HG03159 (cell line): ENCODE data around the gene MYO18A.
"Not testable (repeated sequence)": the region's sequence is repeated elsewhere in the genome, so short reads cannot be mapped to it uniquely, and the experiment has no call there.

ENCODE experiments used
- ATAC-seq: cut with Tn5 transposase; IDR thresholded peaks from one replicate; pipeline ENCODE4 v1.9.1; 2021; ENCODE audit warnings: mild to moderate bottlenecking, moderate library complexity; ENCODE audit not compliant: unreplicated experiment

The MYO18A gene

GRCh38 chr17:29195465-29196081, 15.4 kb upstream of the MYO18A start:
- ATAC-seq: no peak

- no peak for ATAC-seq
These were observed 14.5 kb upstream of the MYO18A start for GRCh38 chr17:29194669-29195068.

GRCh38 chr17:29193146-29193545, 12.9 kb upstream of the MYO18A start:
- no peak for ATAC-seq

- no peak for ATAC-seq
These were observed 10.5 kb upstream of the MYO18A start for GRCh38 chr17:29190592-29191207.

- ATAC-seq: no peak
These were observed 9.8 kb upstream of the MYO18A start for GRCh38 chr17:29190039-29190438.

DNA sequence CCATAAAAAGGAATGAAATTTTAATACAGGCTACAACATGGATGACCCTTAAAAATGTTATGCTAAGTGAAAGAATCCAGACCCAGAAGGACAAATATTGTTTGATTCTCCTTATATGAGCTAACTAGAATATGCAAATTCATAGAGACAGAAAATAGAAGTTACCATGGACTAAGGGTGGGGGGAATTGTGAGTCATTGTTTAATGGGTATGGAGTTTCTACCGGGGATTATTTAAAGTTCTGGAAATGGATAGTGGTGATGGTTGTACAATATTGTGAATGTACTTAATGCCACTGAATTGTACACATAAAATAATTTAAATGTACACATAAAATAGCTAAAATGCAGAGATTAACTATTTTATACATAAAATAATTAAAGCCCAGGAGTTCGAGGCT, 9.2 kb upstream of the MYO18A start:
- ATAC-seq: no peak

DNA sequence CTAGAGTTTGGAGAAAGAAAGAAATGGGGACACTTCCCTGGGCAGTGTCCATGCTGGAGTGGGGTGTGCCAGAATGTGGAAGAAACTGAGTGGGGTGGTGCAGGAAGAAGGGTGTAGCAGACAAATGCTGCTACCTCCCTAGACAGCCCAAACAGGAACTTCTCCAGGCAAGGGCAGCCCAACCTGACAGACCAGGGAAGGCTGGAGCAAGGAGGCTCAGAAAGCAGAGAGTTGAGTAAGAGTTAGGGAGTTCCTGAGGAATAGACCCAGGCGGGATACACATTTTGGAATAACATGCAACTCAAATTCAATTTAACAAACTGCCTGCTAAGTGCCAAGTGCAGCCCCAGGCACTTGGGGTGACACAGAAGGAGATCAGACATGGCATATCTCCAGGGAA, 1.0 kb upstream of the MYO18A start:
- ATAC-seq: no peak

DNA sequence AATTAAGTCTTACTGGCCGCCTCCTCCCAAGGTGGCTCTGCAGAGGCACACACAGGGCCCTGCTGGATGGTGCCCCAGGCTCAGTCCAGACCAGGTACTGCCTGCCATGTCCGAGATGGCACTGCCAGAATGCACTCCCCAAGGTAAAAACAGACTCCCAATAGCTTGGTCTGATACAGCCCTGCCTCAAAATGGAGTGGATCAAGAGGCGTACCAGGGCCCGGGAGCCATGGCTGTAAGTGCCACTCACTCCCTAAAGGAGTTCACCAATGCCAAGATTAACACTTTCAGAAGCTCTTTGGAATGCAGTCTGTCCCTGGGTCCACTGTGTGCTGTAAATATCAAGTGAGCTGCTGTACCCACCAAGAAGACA, 576 bp upstream of the MYO18A start:
- no peak for ATAC-seq

GRCh38 chr17:29179232-29180033, 765 bp downstream of the MYO18A start:
- ATAC-seq: no peak

DNA sequence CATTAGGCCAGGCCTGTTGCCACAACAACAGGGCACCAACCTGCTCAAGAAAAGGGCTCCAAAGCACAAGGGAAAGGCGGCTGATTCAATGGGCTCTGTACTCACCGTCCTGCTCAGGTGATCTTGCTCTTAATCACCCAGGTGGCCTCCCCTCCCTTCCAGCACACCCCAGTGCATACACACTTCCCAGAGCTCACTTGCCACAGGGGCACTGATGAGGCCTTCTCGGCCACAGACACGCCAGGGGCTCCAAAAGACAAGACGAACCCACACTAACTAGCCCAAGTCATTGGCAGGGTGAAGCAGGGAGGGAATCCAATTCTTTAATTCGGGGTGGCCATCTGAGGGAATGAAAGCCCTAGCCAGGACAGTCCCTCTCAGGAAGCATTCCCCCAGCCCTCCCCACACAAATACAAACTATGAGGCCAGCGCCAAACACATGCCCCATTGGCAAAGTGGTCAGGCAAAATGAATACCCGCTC, 1.4 kb downstream of the MYO18A start:
- no peak for ATAC-seq

- ATAC-seq: no peak
These were observed 2.1 kb downstream of the MYO18A start for GRCh38 chr17:29177871-29178749.

DNA sequence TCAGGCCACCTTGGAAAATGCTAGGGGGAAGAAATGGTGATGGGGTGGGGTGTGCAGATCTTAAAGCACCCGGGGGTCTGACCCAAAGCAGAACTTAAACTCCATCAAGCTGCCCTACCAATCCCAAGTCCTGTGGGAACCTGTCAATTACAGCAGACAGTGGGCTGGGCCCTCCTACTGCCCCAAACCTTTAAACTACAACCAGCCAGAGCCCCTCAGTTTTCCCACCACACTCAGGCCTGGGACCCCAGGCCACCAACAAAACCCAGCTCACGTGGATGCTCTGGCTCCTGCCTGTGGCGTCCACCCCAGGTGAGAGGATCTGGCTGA, 2.7 kb downstream of the MYO18A start:
- ATAC-seq: no peak

DNA sequence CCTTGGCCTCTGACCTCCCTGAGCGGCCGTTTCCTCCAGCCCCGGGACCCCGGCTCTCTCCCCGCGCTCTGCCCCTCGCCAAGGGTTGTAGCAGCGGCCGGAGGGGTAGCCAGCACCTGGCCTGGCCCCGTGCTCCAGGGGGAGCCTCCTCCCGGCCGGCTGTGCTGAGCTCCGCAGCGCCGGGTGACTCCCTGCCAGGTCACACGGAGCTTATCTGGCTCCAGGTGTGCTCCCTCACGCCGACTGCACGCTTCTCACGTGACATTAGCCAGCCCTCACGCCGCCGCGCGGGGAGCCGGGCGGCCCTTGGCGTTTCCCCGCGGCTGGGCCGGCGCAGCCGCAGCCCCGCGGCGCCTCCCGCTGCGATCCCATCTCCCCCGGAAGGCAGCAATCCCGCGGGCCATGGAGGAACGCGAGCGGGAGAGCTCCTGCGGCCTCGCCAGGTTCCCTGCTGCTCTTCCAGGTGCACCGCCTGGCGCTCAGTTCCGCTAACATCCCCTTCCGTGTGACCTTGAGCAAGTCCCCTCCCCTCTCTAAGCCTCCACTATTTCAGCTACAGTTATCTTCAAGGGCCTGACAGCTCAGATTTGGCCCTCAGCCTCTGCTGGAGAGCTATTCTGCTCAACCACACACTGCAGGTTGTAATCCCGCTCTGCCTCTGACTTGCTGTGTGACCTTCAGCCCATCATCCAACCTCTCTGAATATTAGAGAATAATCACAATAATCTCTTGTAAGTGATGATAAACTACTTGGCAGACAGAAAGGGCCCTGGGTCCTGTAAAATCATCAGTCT, 3.4 kb downstream of the MYO18A start:
- peak; percentile 46 for ATAC-seq

DNA sequence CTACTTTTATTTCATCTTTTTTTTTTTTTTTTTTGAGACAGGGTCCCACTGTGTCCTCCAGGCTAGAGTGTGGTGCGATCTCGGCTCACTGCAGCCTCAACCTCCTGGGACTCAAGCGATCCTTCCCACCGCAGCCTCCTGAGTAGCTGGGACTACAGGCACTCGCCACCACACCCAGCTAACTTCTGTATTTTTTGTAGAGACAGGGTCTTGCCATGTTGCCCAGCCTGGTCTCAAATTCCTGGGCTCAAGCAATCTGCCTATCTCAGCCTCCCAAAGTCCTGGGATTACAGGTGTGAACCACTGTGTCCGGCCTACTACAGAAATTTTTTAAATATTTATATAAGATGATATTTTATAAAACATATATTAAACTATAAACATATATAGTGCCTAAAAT, 4.8 kb downstream of the MYO18A start:
- ATAC-seq: no peak

DNA sequence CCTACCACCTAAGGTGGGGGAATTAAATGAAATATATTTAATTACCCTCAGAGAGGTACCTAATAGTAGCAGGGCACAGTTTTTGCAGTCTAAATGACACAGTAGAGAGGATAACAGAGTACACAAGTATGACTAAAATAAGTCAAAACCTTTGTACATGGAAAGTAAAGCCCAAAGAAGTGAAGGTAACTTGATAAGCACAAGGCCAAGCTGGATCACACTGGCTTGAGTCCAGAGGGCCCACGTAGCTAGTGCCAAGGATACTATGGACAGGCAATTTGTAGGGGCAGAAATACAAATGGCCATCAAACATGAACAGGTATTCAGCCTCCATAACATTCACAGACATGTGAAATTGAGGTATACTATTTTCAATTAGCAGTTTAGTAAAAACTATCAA, 7.6 kb downstream of the MYO18A start:
- ATAC-seq: no peak

DNA sequence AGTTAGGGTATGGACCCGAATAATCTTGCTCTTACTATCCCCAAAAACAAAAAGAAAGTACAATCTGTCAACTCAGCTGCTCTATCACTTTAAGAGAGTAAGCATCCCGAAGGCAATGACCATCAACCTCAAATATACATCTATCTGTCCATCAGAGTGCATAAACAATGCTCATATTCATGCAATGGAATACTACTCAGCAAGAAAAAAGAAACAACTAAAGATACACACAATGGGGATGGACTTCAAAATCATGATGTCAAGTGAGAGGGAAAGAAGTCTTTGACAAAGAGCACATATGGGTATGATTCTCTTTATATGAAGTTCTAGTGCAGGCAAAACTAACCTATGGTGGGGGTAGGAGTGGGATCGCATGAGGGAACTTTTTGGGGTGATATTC, 9.5 kb downstream of the MYO18A start:
- no peak for ATAC-seq

DNA sequence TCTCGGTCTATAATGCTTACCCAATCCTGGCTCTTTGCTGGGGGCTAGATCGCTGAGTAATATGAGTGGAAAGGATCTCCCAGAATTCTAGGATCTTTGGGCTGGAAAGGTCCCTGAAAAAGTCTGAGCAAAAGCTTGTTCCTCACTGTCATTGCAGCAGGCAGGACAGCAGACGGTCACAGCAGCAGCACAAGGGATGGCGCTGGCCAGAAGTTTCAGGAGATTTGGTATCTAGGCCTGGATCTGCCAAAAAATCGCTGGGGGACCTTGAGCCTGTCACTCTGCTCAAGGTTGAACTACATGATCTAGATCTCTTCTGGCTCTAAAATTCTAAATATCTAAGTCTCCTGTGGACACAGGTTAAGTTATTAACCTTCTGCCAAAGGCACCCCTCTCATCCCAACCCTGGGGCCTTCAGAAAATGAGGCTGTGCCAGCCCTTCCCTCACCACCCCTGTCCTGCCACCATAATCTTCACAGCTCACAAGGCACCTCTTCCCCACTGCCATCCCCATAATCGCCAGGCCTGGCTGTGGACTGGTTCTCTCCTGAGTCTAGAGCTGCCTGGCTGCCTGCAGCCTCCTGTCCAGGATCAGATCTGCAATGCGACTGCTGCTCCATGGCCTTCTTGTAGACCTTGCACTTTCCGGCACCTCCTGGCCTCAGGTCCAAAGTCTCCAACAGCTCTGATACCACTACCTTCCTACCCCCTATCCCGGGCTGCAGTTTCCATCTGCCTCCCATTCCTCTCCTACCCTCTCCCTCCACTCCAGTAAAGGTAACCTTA, 10.2 kb downstream of the MYO18A start:
- no peak for ATAC-seq

DNA sequence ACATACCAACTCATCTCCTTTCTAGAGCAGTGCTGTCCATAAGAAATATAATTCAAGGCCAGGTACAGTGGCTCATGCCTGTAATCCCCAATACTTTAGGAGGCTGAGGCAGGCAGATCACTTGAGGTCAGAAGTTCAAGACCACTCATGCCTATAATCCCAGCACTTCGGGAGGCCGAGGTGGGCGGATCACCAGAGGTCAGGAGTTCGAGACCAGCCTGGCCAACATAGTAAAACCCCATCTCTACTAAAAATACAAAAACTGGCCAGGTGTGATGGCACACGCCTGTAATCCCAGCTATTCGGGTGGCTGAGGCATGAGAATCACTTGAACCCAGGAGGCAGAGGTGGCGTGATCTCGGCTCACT, 11.5 kb downstream of the MYO18A start:
- not testable (repeated sequence) for ATAC-seq

DNA sequence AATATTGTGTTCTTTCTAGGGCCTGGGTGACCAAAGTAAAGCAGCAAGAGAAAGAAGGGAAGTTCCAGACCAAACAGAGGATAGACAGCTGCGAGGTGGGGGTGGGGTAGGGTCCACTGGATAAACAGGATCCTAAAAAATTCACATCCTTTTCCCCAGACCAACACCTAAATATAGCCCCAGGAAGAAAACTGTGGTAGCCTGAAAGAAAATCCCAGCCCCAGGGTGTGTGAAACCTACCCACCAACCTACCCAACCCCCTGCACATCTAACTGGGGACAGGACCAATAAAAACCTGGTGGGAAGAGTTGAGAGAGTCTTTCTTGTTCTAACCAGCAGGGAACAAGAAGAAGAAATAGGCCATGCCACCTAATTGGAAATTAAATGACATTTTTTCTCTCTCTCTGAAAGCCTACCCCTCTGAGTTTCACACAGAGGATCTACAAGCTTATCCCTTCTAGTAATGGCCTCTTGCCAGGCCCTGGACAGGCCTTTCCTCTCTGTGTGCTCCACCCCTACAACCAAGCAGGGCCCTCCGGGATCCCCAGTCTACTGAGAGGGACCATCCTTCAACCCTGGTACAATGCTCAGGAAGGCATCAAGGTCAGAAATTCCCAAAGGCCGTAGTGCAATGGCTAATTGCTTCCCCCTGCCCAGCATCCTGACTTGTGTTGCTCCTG, 12.0 kb downstream of the MYO18A start:
- no peak for ATAC-seq
